ENCODE data around the gene SPSB4.

SPSB4 gene

GRCh38 chr3:141076797-141077571 is 25.8 kb downstream of the SPSB4 start:
- no peak for DNase-seq

GRCh38 chr3:141077631-141078030 is 26.5 kb downstream of the SPSB4 start:
- no peak for DNase-seq

GRCh38 chr3:141078200-141078599 is 27.1 kb downstream of the SPSB4 start:
- DNase-seq: no peak

- DNase-seq: no peak
These were observed 29.3 kb downstream of the SPSB4 start for GRCh38 chr3:141080431-141080830.

GRCh38 chr3:141081141-141081795 is 30.1 kb downstream of the SPSB4 start:
- DNase-seq: no peak

GRCh38 chr3:141082064-141082463 is 30.9 kb downstream of the SPSB4 start:
- no peak for DNase-seq

- DNase-seq: no peak
These were observed 32.1 kb downstream of the SPSB4 start for GRCh38 chr3:141083226-141083625.

GRCh38 chr3:141083836-141084649 is 32.9 kb downstream of the SPSB4 start:
- DNase-seq: no peak

- no peak for DNase-seq
These were observed 34.4 kb downstream of the SPSB4 start for GRCh38 chr3:141085343-141086070.

- no peak for DNase-seq
These were observed 35.0 kb downstream of the SPSB4 start for GRCh38 chr3:141086188-141086587.

GRCh38 chr3:141087076-141087777 is 36.1 kb downstream of the SPSB4 start:
- DNase-seq: no peak

GRCh38 chr3:141087778-141088130 is 36.6 kb downstream of the SPSB4 start:
- no peak for DNase-seq

GRCh38 chr3:141089339-141090152 is 38.4 kb downstream of the SPSB4 start:
- DNase-seq: no peak

- DNase-seq: peak; percentile 23
These were observed 40.3 kb downstream of the SPSB4 start for GRCh38 chr3:141091426-141091825.

- no peak for DNase-seq
These were observed 41.5 kb downstream of the SPSB4 start for GRCh38 chr3:141092663-141093062.

- DNase-seq: peak; percentile 27
These were observed 42.2 kb downstream of the SPSB4 start for GRCh38 chr3:141093397-141093796.

- peak; percentile 77 for DNase-seq
These were observed 43.0 kb downstream of the SPSB4 start for GRCh38 chr3:141093971-141094684.

GRCh38 chr3:141094790-141095545 is 43.8 kb downstream of the SPSB4 start:
- peak; percentile 67 for DNase-seq

GRCh38 chr3:141095546-141095937 is 44.4 kb downstream of the SPSB4 start:
- DNase-seq: no peak

GRCh38 chr3:141096164-141096563 is 45.0 kb downstream of the SPSB4 start:
- DNase-seq: no peak

Measured in DMS 273 treated with DMSO at 0.1 percent for 48 hours (cell line).